NCI-H524 treated with DMSO at 0.1 percent for 48 hours (cell line): ENCODE results near the gene IGLL5.
"Not testable (repeated sequence)": the region's sequence is repeated elsewhere in the genome, so short reads cannot be mapped to it uniquely, and the experiment has no call there.

Experiments used
- DNase-seq: peaks from one replicate; lab custom pipeline; 2025; lab: John Stamatoyannopoulos, UW

Gene IGLL5

GRCh38 chr22:22884010-22884887 lies 3.4 kb upstream of the IGLL5 start:
- DNase-seq, result peak; percentile 3

DNA sequence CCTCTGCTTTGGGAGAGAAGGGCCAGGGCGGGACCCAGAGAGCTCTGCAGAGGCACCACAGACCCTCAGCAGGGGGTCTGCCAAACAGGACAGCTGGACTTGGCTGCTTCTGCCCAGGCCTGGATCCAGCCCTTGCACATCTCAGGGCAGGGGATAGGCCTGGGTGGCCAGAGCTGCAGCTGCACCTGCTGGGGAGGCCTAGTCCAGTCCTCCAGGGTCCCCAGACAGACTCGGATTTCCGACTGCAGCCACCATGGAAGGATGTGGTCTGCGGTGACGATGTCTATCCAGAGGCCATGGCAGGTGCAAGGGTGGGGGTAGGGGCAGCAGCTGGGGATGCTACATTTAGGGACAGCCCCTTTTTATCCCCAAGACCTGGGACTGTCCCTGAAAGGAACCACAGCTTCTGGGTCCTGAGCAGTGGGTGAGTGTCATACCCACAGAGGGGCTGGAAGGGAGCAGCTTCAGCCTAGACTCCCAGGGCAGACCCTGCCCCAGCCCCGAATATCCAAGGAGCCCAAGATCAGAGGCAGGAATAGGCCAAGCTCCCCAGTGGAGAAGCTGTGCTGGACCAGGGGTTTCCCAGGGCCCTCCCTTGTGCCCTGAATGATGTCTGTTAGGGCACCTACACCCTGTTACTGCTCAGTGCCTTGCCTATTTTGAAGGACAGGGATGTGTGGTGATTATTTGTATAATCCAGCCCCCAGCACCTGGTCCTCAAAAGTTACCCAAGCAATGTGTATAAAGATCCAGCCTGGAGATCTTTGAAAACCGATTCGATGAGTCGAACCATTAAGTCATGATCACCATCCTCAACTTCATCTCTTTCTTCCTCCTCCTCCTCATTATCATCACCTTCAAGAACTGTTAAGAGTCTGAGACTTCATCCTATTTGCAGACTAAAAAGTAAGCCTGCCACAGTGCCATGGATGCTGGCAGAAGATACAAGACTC lies 2.5 kb upstream of the IGLL5 start:
- no peak for DNase-seq

- DNase-seq, result no peak
Measured at GRCh38 chr22:22886546-22886945, 1.1 kb upstream of the IGLL5 start.

GRCh38 chr22:22888571-22889353 lies 1.1 kb downstream of the IGLL5 start:
- no peak for DNase-seq

- no peak for DNase-seq
Measured at GRCh38 chr22:22890085-22890484, 2.5 kb downstream of the IGLL5 start.

DNA sequence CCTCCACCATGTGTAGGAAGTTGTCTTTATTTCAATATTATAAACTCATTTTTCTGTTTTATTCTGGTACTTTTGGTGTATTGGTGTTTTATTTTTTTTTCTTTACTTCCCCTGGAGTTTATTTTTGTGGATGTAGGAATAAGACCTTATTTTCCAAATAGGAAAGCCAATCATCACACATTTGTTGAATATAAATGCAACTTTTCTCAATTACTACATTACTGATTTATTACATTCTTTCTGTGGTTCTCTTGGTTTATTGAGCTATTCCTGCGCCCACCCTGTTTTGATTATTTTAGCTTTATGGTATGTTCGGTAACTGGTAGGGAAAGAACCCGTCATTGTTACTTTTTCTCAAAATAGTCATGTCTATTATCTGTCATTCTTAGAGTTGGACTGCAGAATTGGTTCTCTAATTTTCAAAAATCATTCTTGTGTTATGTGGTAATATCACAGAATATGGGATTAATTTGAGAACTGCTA lies 3.6 kb downstream of the IGLL5 start:
- no peak for DNase-seq

GRCh38 chr22:22892096-22893052 lies 4.8 kb downstream of the IGLL5 start:
- DNase-seq, result no peak

GRCh38 chr22:22893077-22893805 lies 5.6 kb downstream of the IGLL5 start:
- DNase-seq, result no peak

DNA sequence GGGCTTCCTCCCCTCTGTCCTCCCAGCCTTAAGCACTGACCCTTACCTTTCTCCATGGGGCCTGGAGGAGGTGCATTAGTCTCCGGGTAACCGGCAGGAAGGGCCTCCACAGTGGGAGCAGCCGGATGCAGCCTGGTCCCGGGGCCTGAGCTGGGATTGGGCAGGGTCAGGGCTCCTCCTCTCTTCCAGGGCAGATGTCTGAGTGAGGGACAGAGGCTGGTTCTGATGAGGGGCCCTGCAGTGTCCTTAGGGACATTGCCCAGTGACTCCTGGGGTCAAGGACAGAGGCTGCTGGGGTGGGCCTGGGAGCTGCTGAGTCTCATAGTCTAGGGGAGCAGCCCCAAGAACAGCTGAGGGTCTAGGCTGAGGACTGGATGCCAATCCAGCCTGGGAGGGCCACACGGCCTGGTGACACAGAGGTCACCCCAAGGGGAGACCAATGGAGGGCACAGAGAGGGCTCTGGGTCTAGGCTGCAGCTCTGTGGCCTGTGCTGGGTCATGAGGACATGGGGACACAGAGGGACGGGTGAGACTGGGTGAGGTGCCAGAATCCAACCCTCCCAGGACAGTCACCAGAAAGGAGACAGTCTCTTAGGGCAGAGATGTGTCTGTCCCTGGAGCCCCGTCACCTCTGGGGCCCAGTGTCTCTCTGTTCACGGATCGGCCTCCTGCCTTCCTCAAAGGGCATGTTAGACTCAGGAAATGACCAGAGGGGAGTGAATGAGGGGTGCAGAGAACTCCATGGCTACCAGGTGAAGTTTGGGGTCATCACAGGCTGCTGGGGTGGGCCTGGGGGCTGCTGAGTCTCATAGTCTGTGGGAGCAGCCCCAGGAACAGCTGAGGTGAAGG lies 6.5 kb downstream of the IGLL5 start:
- DNase-seq, result no peak

DNA sequence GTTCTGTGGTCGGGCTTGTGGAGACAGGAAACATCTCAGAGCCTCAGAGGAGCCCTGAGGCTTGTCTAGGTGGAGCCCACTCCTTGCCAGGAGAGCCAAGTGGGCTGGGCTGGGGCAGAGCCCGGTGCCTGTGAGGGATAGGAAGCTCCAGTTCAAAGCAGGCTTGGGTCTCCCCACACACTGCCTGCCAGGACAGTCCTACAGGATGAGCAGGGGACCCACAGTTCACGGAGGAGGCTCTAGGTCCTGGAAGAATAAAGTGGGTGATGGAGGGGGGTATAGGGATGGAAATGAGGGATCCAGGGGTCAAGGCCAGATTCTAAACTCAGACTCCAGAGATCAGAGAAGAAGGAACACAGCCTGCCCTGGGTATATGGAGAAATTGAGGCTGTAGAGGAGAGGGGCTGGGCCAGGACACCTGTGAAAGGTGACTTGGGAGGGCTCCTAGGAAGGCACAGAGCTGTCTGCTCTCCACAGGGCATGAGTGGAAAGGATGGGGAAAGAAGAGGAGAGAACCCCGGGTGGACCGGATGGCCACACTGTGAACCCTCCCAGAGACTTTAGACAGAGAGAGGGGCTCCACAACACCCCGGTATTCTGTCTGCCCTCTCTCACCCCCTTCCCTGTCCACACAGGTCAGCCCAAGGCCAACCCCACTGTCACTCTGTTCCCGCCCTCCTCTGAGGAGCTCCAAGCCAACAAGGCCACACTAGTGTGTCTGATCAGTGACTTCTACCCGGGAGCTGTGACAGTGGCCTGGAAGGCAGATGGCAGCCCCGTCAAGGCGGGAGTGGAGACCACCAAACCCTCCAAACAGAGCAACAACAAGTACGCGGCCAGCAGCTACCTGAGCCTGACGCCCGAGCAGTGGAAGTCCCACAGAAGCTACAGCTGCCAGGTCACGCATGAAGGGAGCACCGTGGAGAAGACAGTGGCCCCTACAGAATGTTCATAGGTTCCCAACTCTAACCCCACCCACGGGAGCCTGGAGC lies 7.4 kb downstream of the IGLL5 start:
- DNase-seq, result no peak

- DNase-seq, result no peak
Measured at GRCh38 chr22:22895776-22896445, 8.3 kb downstream of the IGLL5 start.

GRCh38 chr22:22896601-22897000 lies 9.0 kb downstream of the IGLL5 start:
- DNase-seq, result no peak

- DNase-seq, result peak; percentile 4
Measured at GRCh38 chr22:22897091-22897490, 9.5 kb downstream of the IGLL5 start.

DNA sequence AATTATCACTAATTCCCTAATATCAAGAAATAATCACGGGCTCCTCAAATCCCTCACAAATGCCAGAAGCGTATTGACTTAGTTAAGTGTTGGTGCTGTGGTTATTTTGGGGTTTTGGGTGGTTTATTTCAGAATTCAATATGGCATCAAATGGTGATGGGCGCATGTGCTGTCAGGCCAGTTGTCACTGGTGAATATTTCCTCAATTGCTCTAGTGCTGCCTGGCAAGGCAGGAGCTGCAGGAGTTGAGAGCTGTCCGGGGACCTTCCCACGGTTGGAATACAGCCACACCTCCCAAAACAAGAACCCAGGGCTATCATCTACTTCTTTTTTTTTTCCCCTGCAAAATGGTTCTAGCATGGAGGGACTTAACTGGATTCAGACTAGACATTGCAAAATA lies 10.3 kb downstream of the IGLL5 start:
- no peak for DNase-seq

GRCh38 chr22:22898411-22898950 lies 10.9 kb downstream of the IGLL5 start:
- DNase-seq, result peak; percentile 96

DNA sequence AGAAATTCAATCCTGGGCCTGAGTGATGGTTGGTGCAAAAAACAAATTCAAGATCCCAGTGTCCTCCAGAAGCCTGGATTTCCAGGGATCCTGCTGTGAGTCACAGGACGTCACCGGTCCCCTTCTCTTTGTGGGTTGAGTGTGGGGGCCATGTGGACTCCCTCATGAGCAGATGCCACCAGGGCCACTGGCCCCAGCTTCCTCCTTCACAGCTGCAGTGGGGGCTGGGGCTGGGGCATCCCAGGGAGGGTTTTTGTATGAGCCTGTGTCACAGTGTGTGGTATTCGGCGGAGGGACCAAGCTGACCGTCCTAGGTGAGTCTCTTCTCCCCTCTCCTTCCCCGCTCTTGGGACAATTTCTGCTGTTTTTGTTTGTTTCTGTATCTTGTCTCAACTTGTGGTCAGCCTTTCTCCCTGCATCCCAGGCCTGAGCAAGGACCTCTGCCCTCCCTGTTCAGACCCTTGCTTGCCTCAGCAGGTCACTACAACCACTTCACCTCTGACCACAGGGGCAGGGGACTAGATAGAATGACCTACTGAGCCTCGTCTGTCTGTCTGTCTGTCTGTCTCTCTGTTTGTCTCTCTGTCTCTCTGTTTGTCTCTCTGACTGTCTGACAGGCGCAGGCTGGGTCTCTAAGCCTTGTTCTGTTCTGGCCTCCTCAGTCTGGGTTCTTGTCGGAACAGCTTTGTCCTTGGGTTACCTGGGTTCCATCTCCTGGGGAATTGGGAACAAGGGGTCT lies 11.9 kb downstream of the IGLL5 start:
- DNase-seq, result not testable (repeated sequence)
